SK-N-SH (cell line): ENCODE results near the gene NUAK1.

Experiments used
- CTCF ChIP-seq: fragments of 200-600 bp; sonication (generic); IDR thresholded peaks from 2 replicates; pipeline ENCODE4 v1.6.1; 2017; ENCODE audit warnings: antibody characterized with exemption, mild to moderate bottlenecking, moderate library complexity
- FOSL2 ChIP-seq: IDR thresholded peaks from 2 replicates; pipeline ENCODE4 v1.4.0; 2012; ENCODE audit warnings: low read depth, mild to moderate bottlenecking, moderate library complexity, borderline replicate concordance
- GATA2 ChIP-seq: sonication (generic); formaldehyde crosslinking; IDR thresholded peaks from 2 replicates; pipeline ENCODE4 v1.5.0; 2020; ENCODE audit warnings: mild to moderate bottlenecking, missing genetic modification reagents
- POLR2AphosphoS5 ChIP-seq: IDR thresholded peaks from 2 replicates; pipeline ENCODE4 v1.6.1; 2012; ENCODE audit warnings: low read depth, low read length
- RXRA ChIP-seq: IDR thresholded peaks from 2 replicates; pipeline ENCODE4 v1.4.0; 2012; ENCODE audit warnings: low read depth, mild to moderate bottlenecking, borderline replicate concordance
- TCF12 ChIP-seq: IDR thresholded peaks from 2 replicates; pipeline ENCODE4 v1.4.0; 2012
- YY1 ChIP-seq: IDR thresholded peaks from 2 replicates; pipeline ENCODE4 v1.4.0; 2012; ENCODE audit warnings: low read depth, mild to moderate bottlenecking
- TF ChIP-seq, protein P1 (sequence below): IDR thresholded peaks from 2 replicates; pipeline ENCODE4 v1.4.0; 2012; ENCODE audit warnings: low read depth

DNA sequence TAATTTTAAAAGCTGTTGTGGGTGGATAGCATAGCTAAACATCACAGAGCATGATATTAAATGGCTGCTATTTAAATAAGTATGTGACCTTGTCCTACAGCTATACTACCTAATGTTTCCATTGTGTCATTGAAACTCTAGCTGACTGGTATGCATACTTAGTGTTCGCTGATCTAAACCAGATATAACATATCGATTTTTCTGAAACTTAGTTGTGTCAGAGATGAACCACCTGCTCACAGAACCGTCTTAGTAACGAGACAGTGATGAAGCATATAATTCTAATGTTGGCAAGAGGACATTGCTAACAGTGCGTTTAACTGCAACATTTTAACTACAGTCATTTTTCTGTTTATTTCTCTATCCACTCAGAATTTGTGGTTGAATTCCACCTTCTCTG is 36.1 kb upstream of the NUAK1 start:
- TF ChIP-seq POLR2AphosphoS5 (no peak), CTCF (no peak), RXRA (no peak), YY1 (no peak), GATA2 (CRISPR knock-in tag) (no peak), TCF12 (no peak), FOSL2 (no peak)
- TF ChIP-seq, protein P1, sequence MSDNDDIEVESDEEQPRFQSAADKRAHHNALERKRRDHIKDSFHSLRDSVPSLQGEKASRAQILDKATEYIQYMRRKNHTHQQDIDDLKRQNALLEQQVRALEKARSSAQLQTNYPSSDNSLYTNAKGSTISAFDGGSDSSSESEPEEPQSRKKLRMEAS: no peak
